Adrenal gland (tissue), 5 donors: ENCODE data around the gene SRCIN1.

Experiments used
- CTCF ChIP-seq, 6 experiments: fragments of 450-650 bp in 4 of 6; fragments of 200-600 bp in 2 of 6; sonication (generic) in 1 of 6; IDR thresholded peaks; 1 replicate in 5 of 6; 2 replicates in 1 of 6; pipeline versions ENCODE4 v1.5.1 to v1.8.0; 2016 to 2021; ENCODE audit warnings: antibody characterized with exemption in 6 of 6, mild to moderate bottlenecking in 2 of 6, moderate library complexity in 1 of 6
- POLR2A ChIP-seq, 2 donors: fragments of 450-650 bp; IDR thresholded peaks; one replicate each; pipeline ENCODE4 v1.6.1; 2017; ENCODE audit warnings: antibody characterized with exemption in 2 of 2, mild to moderate bottlenecking in 2 of 2, moderate library complexity in 1 of 2
- donor health status: DM: no; HTN: no; CAD: no.

- TF ChIP-seq POLR2A (IDR thresholded peaks at IDR 0.05) (no peak), CTCF (IDR thresholded peaks at IDR 0.05) (no peak)
These were observed 2.9 kb upstream of the SRCIN1 start for GRCh38 chr17:38608648-38609047.
